ENCODE results near the gene ZNF318. TPM values are rescaled to one million over a fixed set of nuclear protein-coding genes. Genes with fewer than 3 reads are reported as not detected.
"Not testable (repeated sequence)": the region's sequence is repeated elsewhere in the genome, so short reads cannot be mapped to it uniquely, and the experiment has no call there.

Gene ZNF318
- total and polyA plus RNA-seq, 12 donors = 5.9 to 19.3 (median 13.2) TPM

- WGBS, 4 donors = 80 to 87% (median 83%) methylated on average over 4 of the region's 4 CpGs
These were observed 6.2 kb upstream of the ZNF318 start for GRCh38 chr6:43375693-43376092.

DNA sequence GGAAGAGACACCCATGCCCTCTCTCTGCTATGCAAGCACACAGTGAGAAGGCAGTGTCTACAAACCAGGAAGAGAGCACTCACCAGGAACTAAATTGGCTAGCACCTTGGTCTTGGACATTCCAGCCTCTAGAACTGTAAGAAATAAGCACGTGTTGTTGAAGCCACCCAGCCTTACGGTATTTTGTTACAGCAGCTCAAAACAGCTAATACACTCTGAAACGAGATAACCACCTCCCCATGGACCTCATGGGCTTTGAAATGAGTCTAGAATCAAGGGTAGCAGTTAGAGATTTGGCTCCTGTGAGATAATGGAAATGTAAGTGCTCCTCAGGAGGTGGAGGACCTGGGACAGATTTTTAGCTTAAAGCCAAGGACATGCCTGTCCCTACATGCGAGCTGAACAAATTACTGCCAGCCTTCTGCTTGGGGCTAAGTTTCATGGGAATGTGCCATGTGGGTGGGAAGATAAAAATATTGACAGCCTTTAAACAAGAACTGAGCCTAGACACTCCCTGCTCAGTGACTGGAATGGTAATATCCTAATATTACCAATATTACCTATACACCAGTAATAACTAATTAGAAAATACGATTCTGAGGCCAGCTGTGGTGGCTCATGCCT lies 3.9 kb upstream of the ZNF318 start:
- TF ChIP-seq, protein P1, sequence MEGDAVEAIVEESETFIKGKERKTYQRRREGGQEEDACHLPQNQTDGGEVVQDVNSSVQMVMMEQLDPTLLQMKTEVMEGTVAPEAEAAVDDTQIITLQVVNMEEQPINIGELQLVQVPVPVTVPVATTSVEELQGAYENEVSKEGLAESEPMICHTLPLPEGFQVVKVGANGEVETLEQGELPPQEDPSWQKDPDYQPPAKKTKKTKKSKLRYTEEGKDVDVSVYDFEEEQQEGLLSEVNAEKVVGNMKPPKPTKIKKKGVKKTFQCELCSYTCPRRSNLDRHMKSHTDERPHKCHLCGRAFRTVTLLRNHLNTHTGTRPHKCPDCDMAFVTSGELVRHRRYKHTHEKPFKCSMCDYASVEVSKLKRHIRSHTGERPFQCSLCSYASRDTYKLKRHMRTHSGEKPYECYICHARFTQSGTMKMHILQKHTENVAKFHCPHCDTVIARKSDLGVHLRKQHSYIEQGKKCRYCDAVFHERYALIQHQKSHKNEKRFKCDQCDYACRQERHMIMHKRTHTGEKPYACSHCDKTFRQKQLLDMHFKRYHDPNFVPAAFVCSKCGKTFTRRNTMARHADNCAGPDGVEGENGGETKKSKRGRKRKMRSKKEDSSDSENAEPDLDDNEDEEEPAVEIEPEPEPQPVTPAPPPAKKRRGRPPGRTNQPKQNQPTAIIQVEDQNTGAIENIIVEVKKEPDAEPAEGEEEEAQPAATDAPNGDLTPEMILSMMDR (IDR thresholded peaks at IDR 0.05) = no peak
- no peak for TF ChIP-seq POLR2A (IDR thresholded peaks at IDR 0.05)
- intact Hi-C loops (cut with DNase I) = no loop called here
- no peak for DNase-seq
- H3K27ac ChIP-seq = no peak overlapping the region
- no peaks in the 10 kb centered on the region for H3K27me3 ChIP-seq
- no peaks in the 10 kb centered on the region for H3K36me3 ChIP-seq (replicated peaks in 1 of 2)
- H3K4me1 ChIP-seq (replicated peaks in 1 of 2) = peaks cover 0 to 6% of the 10 kb centered on the region in 2 donors
- no peaks in the 10 kb centered on the region for H3K9me3 ChIP-seq (replicated peaks in 1 of 3)
- H3K4me3 ChIP-seq = no peak overlapping the region
- WGBS, 4 donors = 75 to 83% (median 77%) methylated on average over 5 of the region's 5 CpGs

More at GRCh38 chr6:43375693-43376092, 6.2 kb upstream of the ZNF318 start:
- H3K4me3 ChIP-seq = no peak overlapping the region
- H3K27ac ChIP-seq = no peak overlapping the region
- H3K27me3 ChIP-seq = no peaks in the 10 kb centered on the region
- TF ChIP-seq, protein P1 (IDR thresholded peaks at IDR 0.05) = no peak
- TF ChIP-seq POLR2A (IDR thresholded peaks at IDR 0.05) = no peak
- no peaks in the 10 kb centered on the region for H3K36me3 ChIP-seq (replicated peaks in 1 of 2)
- intact Hi-C loops (cut with DNase I) = no loop called here
- H3K9me3 ChIP-seq (replicated peaks in 1 of 3) = no peaks in the 10 kb centered on the region
- no peaks in the 10 kb centered on the region for H3K4me1 ChIP-seq (replicated peaks in 1 of 2)
- no peak for DNase-seq

GRCh38 chr6:43370003-43370580 lies 645 bp upstream of the ZNF318 start:
- WGBS, 4 donors = 45 to 69% (median 49%) methylated on average over 14 to 16 of the region's 16 CpGs
- H3K36me3 ChIP-seq (replicated peaks in 1 of 2); DNase-seq; H3K9me3 ChIP-seq (replicated peaks in 1 of 3); H3K27me3 ChIP-seq; intact Hi-C loops (cut with DNase I): not testable (repeated sequence)
- Histone ChIP-seq H3K4me3 (peak overlapping the region in 2 of 4 donors; percentile 20 to 93), H3K4me1 (replicated peaks in 1 of 2) (peaks cover 0 to 22% of the 10 kb centered on the region in 2 donors), H3K27ac (peak overlapping the region in 3 of 5 donors; percentile 70 to 95 (median 83))

- peaks cover 0 to 22% of the 10 kb centered on the region in 2 donors for H3K4me1 ChIP-seq (replicated peaks in 1 of 2)
- peaks cover 0 to 11% of the 10 kb centered on the region in 2 donors for H3K36me3 ChIP-seq (replicated peaks in 1 of 2)
- no peak for TF ChIP-seq POLR2A (IDR thresholded peaks at IDR 0.05)
- TF ChIP-seq, protein P1 (IDR thresholded peaks at IDR 0.05) = no peak
- DNase-seq = peak; percentile 45 to 70 (median 55)
- peak overlapping the region in 4 of 5 donors; percentile 15 to 95 (median 76) for H3K27ac ChIP-seq
- no peaks in the 10 kb centered on the region for H3K27me3 ChIP-seq
- WGBS, 4 donors = 1 to 6% (median 2%) methylated on average over 21 to 71 of the region's 71 CpGs
- peak overlapping the region in 3 of 4 donors; percentile 22 to 93 (median 66) for H3K4me3 ChIP-seq
- intact Hi-C loops (cut with DNase I) = loop anchor here in 1 of 2 donors (5.0 kb wide), 1 partner anchor 59 kb away; the partner anchor contains the start of gene ABCC10
- no peaks in the 10 kb centered on the region for H3K9me3 ChIP-seq (replicated peaks in 1 of 3)
These were observed 937 bp downstream of the ZNF318 start for GRCh38 chr6:43368259-43369160.

Measured in adrenal gland (tissue), 12 donors.